PC-3 (cell line): ENCODE results near the gene STXBP6.
A peak's percentile ranks its signal among the peaks of the same experiment; 100 is the strongest.

Experiments
- EZH2 ChIP-seq: fragments of 300-600 bp; sonication (generic); IDR thresholded peaks from one replicate; pipeline ENCODE4 v1.6.1; 2017; ENCODE audit warnings: antibody characterized with exemption, mild to moderate bottlenecking, low read length; ENCODE audit not compliant: unreplicated experiment
- TF ChIP-seq, protein P1 (sequence below): fragments of 300-600 bp; sonication (generic); conservative IDR thresholded peaks from 2 replicates; pipeline ENCODE4 v1.5.1; 2017; ENCODE audit warnings: antibody characterized with exemption, low read depth, mild to moderate bottlenecking, low read length

- no peak for TF ChIP-seq EZH2
- TF ChIP-seq, protein P1, sequence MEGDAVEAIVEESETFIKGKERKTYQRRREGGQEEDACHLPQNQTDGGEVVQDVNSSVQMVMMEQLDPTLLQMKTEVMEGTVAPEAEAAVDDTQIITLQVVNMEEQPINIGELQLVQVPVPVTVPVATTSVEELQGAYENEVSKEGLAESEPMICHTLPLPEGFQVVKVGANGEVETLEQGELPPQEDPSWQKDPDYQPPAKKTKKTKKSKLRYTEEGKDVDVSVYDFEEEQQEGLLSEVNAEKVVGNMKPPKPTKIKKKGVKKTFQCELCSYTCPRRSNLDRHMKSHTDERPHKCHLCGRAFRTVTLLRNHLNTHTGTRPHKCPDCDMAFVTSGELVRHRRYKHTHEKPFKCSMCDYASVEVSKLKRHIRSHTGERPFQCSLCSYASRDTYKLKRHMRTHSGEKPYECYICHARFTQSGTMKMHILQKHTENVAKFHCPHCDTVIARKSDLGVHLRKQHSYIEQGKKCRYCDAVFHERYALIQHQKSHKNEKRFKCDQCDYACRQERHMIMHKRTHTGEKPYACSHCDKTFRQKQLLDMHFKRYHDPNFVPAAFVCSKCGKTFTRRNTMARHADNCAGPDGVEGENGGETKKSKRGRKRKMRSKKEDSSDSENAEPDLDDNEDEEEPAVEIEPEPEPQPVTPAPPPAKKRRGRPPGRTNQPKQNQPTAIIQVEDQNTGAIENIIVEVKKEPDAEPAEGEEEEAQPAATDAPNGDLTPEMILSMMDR, result peak; percentile 37; the same call in 1 of the 2 replicates
Observed at GRCh38 chr14:25042362-25043299, 7.3 kb downstream of the STXBP6 start.
